HUES6 (cell line): ENCODE results near the gene ST6GALNAC6.

Experiments
- H3K27ac ChIP-seq: 2 replicates; pipeline ENCODE4 v1.7.0; 2013; ENCODE audit warnings: low read depth, mild to moderate bottlenecking, low read length, inconsistent platforms
- H3K27me3 ChIP-seq: 2 replicates; pipeline ENCODE4 v1.6.1; 2013; ENCODE audit warnings: low read length; ENCODE audit not compliant: control insufficient read depth, insufficient read depth
- H3K36me3 ChIP-seq: 2 replicates; pipeline ENCODE4 v1.6.1; 2013; ENCODE audit warnings: low read length; ENCODE audit not compliant: control insufficient read depth, insufficient read depth
- H3K4me1 ChIP-seq: 2 replicates; pipeline ENCODE4 v1.6.1; 2013; ENCODE audit warnings: low read length; ENCODE audit not compliant: control insufficient read depth, insufficient read depth
- H3K4me3 ChIP-seq: 2 replicates; pipeline ENCODE4 v1.5.1; 2013; ENCODE audit warnings: low read depth, low read length
- H3K9ac ChIP-seq: one replicate; pipeline ENCODE4 v1.6.1; 2013; ENCODE audit warnings: mild to moderate bottlenecking, low read length
- H3K9me3 ChIP-seq: 2 replicates; pipeline ENCODE4 v1.6.1; 2013; ENCODE audit warnings: low read depth, low read length; ENCODE audit not compliant: control insufficient read depth, insufficient read depth

Gene ST6GALNAC6

GRCh38 chr9:127899128-127899943 lies at the start of gene ST6GALNAC6:
ST6GALNAC6 (minus strand) TSS chr9:127899603; CDS start chr9:127897981, 1,622 bp downstream.
- Histone ChIP-seq H3K4me3 (peak within 1 kb of the TSS; percentile 93), H3K27me3 (peaks cover 4% of the 10 kb centered on the region; the same call in 1 of the 2 replicates), H3K27ac (no peak within 1 kb of the TSS; the same call in 1 of the 2 replicates), H3K36me3 (peaks cover 23% of the 10 kb centered on the region), H3K9ac (peak within 1 kb of the TSS; percentile 71), H3K4me1 (peaks cover 41% of the 10 kb centered on the region), H3K9me3 (no peaks in the 10 kb centered on the region)

DNA sequence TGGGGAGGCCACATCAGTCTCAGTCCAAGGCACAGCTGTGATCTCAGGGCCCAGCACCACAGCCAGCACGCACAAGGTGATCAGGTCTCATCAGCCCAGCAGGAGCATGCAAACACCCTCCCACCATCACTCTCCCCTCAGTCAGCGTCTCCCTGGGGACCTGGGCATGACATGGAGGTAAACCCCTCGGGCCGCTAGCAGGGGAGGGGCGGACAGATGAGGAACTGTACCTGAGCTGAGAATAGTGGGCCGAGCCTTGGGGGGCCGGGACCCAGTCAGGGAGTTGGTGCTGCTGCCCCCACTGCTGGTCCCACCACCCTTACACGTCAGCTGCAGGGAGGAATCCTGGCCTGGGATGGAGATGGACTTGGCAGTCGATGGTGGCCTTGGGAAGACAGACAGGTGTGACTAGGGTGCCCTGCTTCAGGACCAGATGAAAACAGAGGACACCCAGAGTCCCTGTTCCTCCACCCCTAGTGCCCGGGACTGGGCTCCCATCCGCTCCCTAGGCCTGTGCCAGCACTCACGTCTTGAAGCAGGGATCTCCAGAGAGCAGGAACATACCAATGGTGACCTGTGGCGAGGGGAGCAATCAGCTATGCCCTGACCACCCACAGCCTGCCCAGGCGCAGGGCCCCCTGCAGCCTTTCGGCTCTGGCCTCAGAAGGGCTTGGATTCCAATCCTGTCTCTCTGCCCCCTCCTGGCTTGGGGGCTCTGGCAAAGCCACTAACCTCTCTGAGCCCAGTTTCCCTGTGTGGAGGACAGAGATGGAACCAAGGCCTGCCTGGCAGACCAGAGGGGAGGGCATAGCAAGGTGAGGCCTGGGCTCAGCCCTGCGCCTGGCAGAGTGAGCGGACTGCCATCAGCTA lies 48.7 kb upstream of the ST6GALNAC6 start:
- Histone ChIP-seq H3K4me1 (peaks cover 3% of the 10 kb centered on the region), H3K27me3 (no peaks in the 10 kb centered on the region), H3K9me3 (no peaks in the 10 kb centered on the region), H3K36me3 (peaks cover 35% of the 10 kb centered on the region), H3K9ac (no peak overlapping the region), H3K27ac (peak overlapping the region; percentile 6; the same call in 1 of the 2 replicates), H3K4me3 (no peak overlapping the region)

DNA sequence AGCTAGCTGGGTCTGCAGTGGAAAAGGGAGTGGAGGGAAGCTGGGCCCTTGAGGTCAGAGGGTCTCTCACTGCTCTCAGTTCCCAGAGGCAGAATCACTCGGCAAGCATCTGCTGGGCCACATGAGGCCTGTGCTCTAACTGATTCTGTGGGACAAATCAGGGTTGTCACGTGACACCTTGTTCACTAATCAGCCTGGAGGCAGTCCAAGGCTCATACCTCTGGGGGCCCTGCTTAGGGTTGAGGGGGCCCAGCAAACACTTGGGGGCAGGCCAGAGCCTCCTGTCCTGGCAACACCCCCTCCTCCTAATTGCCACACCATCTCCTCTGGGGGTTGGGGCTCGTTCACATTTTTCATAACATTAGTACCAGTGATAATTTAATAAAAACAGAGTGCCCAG lies 47.3 kb upstream of the ST6GALNAC6 start:
- no peaks in the 10 kb centered on the region for H3K27me3 ChIP-seq
- H3K4me1 ChIP-seq: peaks cover 6% of the 10 kb centered on the region
- H3K9me3 ChIP-seq: no peaks in the 10 kb centered on the region
- H3K27ac ChIP-seq: no peak overlapping the region
- H3K9ac ChIP-seq: no peak overlapping the region
- H3K36me3 ChIP-seq: peaks cover 49% of the 10 kb centered on the region
- H3K4me3 ChIP-seq: no peak overlapping the region

GRCh38 chr9:127945942-127946341 lies 46.5 kb upstream of the ST6GALNAC6 start:
- no peak overlapping the region for H3K9ac ChIP-seq
- peaks cover 49% of the 10 kb centered on the region for H3K36me3 ChIP-seq

DNA sequence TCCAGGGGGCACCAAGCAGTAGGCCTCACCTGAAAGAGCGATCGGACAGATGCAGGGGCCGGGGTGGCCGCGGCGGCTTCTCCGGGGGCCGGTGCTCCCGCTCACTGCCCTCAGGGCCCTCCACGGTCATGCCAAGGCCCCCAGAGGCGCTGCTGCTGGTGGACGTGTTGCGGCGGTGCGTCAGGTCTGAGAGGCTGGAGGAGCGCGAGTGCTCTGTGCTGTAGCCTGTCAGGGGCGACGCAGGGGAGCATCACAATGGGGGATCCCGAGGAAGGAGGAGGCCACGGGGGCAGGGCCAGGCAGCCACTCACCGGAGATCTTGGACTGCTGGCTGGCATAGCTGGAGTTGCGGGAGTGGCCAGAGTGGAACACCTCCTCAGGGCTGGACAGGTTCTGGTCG lies 45.9 kb upstream of the ST6GALNAC6 start:
- H3K27me3 ChIP-seq: no peaks in the 10 kb centered on the region
- no peak overlapping the region for H3K9ac ChIP-seq
- no peak overlapping the region for H3K27ac ChIP-seq
- H3K9me3 ChIP-seq: no peaks in the 10 kb centered on the region
- H3K36me3 ChIP-seq: peaks cover 49% of the 10 kb centered on the region
- H3K4me1 ChIP-seq: peaks cover 6% of the 10 kb centered on the region
- no peak overlapping the region for H3K4me3 ChIP-seq

More at GRCh38 chr9:127945942-127946341, 46.5 kb upstream of the ST6GALNAC6 start:
- no peak overlapping the region for H3K27ac ChIP-seq
- no peaks in the 10 kb centered on the region for H3K9me3 ChIP-seq
- H3K4me3 ChIP-seq: no peak overlapping the region
- H3K27me3 ChIP-seq: no peaks in the 10 kb centered on the region
- H3K4me1 ChIP-seq: peaks cover 6% of the 10 kb centered on the region

- Histone ChIP-seq H3K4me3 (no peak overlapping the region), H3K36me3 (peaks cover 49% of the 10 kb centered on the region), H3K27me3 (no peaks in the 10 kb centered on the region), H3K27ac (no peak overlapping the region), H3K4me1 (peaks cover 6% of the 10 kb centered on the region), H3K9me3 (no peaks in the 10 kb centered on the region), H3K9ac (no peak overlapping the region)
Measured at GRCh38 chr9:127944586-127945218, 45.3 kb upstream of the ST6GALNAC6 start.

- Histone ChIP-seq H3K4me3 (no peak overlapping the region), H3K9ac (no peak overlapping the region), H3K27ac (no peak overlapping the region), H3K9me3 (no peaks in the 10 kb centered on the region), H3K27me3 (no peaks in the 10 kb centered on the region), H3K4me1 (peaks cover 6% of the 10 kb centered on the region), H3K36me3 (peaks cover 48% of the 10 kb centered on the region)
Measured at GRCh38 chr9:127943731-127944144, 44.3 kb upstream of the ST6GALNAC6 start.

- H3K9ac ChIP-seq: no peak overlapping the region
- H3K4me3 ChIP-seq: no peak overlapping the region
- H3K27me3 ChIP-seq: no peaks in the 10 kb centered on the region
- H3K27ac ChIP-seq: no peak overlapping the region
- H3K36me3 ChIP-seq: peaks cover 42% of the 10 kb centered on the region
- no peaks in the 10 kb centered on the region for H3K9me3 ChIP-seq
- H3K4me1 ChIP-seq: peaks cover 7% of the 10 kb centered on the region
Measured at GRCh38 chr9:127943011-127943662, 43.7 kb upstream of the ST6GALNAC6 start.

DNA sequence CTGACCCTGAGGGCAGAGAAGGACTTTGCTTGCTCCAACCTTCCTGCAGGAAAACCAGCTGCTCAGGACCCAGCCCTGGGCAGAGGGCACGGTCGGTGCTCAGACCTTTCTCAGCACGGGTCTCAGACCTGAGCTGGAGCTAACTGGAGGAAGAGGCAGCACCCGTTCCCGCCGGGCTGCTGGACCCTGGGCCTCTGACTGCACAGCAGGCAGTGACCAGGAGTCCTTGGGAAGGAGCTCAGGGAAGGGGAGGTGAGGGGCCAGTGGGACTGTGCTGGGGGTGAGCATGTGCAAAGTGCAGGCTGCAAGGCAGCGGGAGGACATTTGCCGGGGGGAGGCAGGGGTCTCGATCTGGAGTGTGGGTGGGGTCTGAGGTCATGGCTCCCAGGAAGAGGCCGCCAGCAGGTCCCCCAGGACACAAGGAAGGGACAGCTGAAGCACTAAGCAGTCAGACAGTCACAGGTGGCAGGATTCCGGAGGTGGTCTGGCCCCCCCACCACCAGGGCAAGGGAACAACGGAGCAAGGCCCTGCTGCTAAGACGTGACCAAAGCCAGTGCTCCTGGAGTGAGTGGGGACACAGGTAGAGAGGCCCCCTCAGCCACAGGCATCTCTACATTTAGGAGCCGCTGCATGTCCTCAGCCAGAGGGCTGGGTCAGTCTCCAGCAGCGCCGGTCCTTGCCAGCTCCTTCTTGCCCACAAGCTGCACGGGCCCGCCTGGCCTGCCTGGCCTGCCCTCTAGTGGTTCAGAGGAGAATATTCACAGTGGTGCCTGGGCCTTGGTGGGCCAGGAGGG lies 43.0 kb upstream of the ST6GALNAC6 start:
- Histone ChIP-seq H3K9ac (no peak overlapping the region), H3K27ac (no peak overlapping the region), H3K9me3 (no peaks in the 10 kb centered on the region), H3K4me3 (no peak overlapping the region), H3K27me3 (no peaks in the 10 kb centered on the region), H3K4me1 (peaks cover 9% of the 10 kb centered on the region), H3K36me3 (peaks cover 39% of the 10 kb centered on the region)

- H3K9ac ChIP-seq: no peak overlapping the region
- no peaks in the 10 kb centered on the region for H3K9me3 ChIP-seq
- H3K4me3 ChIP-seq: no peak overlapping the region
- H3K27me3 ChIP-seq: no peaks in the 10 kb centered on the region
- no peak overlapping the region for H3K27ac ChIP-seq
- peaks cover 11% of the 10 kb centered on the region for H3K4me1 ChIP-seq
- peaks cover 39% of the 10 kb centered on the region for H3K36me3 ChIP-seq
Measured at GRCh38 chr9:127941961-127942215, 42.5 kb upstream of the ST6GALNAC6 start.
